SK-N-SH (cell line): Measurements from ENCODE around the gene RNF13. TPM values are rescaled to one million over a fixed set of nuclear protein-coding genes. Genes with fewer than 3 reads are reported as not detected.

Experiments used
- CTCF ChIA-PET: fragments of 300-600, 350-600 bp; formaldehyde crosslinking; extraction: SDS; loops from one replicate; lab custom pipeline; 2021; lab: Yijun Ruan, JAX
- POLR2A ChIA-PET: fragments of 350-600 bp; sonication (Branson Sonifier 250); formaldehyde crosslinking; extraction: SDS; loops from one replicate; lab custom pipeline; 2020; ENCODE audit warnings: antibody characterized with exemption, inconsistent platforms; lab: Yijun Ruan, JAX
- DNase-seq: peaks from one replicate; pipeline ENCODE4 v3.0.0; 2012
- H2AFZ ChIP-seq: fragments of 200-600 bp; sonication (generic); 2 replicates; pipeline ENCODE4 v1.8.1; 2016; ENCODE audit warnings: antibody characterized with exemption, mild to moderate bottlenecking, low read depth
- H3F3A ChIP-seq: fragments of 200-600 bp; sonication (generic); replicated peaks from 2 replicates; pipeline ENCODE3; 2016; ENCODE audit warnings: antibody characterized with exemption, mild to moderate bottlenecking; ENCODE audit not compliant: insufficient read depth
- H3K27ac ChIP-seq, 2 experiments: fragments of 200-500 bp in 1 of 2; fragments of 200-600 bp in 1 of 2; sonication (Bioruptor generic) in 1 of 2; sonication (generic), shearing (Covaris generic) in 1 of 2; 2 replicates each; pipeline versions ENCODE4 v1.5.1 to v1.6.1; 2014 to 2016; ENCODE audit warnings: low read depth in 2 of 2, inconsistent platforms in 1 of 2, low read length in 1 of 2, mild to moderate bottlenecking in 1 of 2, mixed read lengths in 1 of 2
- H3K27me3 ChIP-seq: fragments of 200-600 bp; sonication (generic), shearing (Covaris generic); 2 replicates; pipeline ENCODE4 v1.6.1; 2016; ENCODE audit warnings: mixed run types; ENCODE audit not compliant: insufficient read depth
- H3K36me3 ChIP-seq, 2 experiments: fragments of 200-500 bp in 1 of 2; fragments of 200-600 bp in 1 of 2; sonication (Bioruptor generic) in 1 of 2; sonication (generic) in 1 of 2; replicated peaks in 1 of 2; 2 replicates each; pipeline versions ENCODE3 to v1.5.1; 2014 to 2016; ENCODE audit warnings: low read length in 1 of 2, mild to moderate bottlenecking in 1 of 2; ENCODE audit not compliant: insufficient read depth in 2 of 2, control insufficient read depth in 1 of 2
- H3K4me1 ChIP-seq, 2 experiments: fragments of 200-500 bp in 1 of 2; fragments of 200-600 bp in 1 of 2; sonication (Bioruptor generic) in 1 of 2; sonication (generic), shearing (Covaris generic) in 1 of 2; 2 replicates each; pipeline versions ENCODE4 v1.5.1 to v1.6.1; 2014 to 2016; ENCODE audit warnings: low read depth in 1 of 2, low read length in 1 of 2, mixed run types in 1 of 2; ENCODE audit not compliant: insufficient read depth in 2 of 2, control insufficient read depth in 1 of 2
- H3K4me2 ChIP-seq: fragments of 200-600 bp; sonication (generic), shearing (Covaris generic); 2 replicates; pipeline ENCODE4 v1.6.1; 2017; ENCODE audit warnings: mixed run types
- H3K4me3 ChIP-seq, 2 experiments: fragments of 200-500 bp in 1 of 2; fragments of 200-600 bp in 1 of 2; sonication (Bioruptor generic) in 1 of 2; sonication (generic), shearing (Covaris generic) in 1 of 2; 2 replicates each; pipeline versions ENCODE4 v1.5.1 to v1.8.1; 2014 to 2016; ENCODE audit warnings: low read depth in 2 of 2, inconsistent platforms in 1 of 2, low read length in 1 of 2, mild to moderate bottlenecking in 1 of 2, mixed read lengths in 1 of 2, moderate library complexity in 1 of 2
- H3K79me2 ChIP-seq: fragments of 200-600 bp; sonication (generic); 2 replicates; pipeline ENCODE4 v1.8.1; 2017; ENCODE audit warnings: mild to moderate bottlenecking; ENCODE audit not compliant: insufficient read depth
- H3K9ac ChIP-seq: fragments of 200-600 bp; sonication (generic); 2 replicates; pipeline ENCODE4 v1.6.1; 2017; ENCODE audit warnings: mixed run types
- H3K9me2 ChIP-seq: fragments of 200-600 bp; sonication (generic); 2 replicates; pipeline ENCODE4 v1.6.1; 2017; ENCODE audit warnings: mixed run types
- H3K9me3 ChIP-seq: fragments of 200-600 bp; sonication (generic); 2 replicates; pipeline ENCODE4 v1.6.1; 2017; ENCODE audit warnings: mixed run types, mild to moderate bottlenecking, moderate library complexity
- H4K20me1 ChIP-seq: fragments of 200-600 bp; sonication (generic); 2 replicates; pipeline ENCODE4 v1.6.1; 2017; ENCODE audit warnings: mild to moderate bottlenecking, mixed run types; ENCODE audit not compliant: insufficient read depth
- CHD2 ChIP-seq: fragments of 150-350 bp; IDR thresholded peaks from 2 replicates; pipeline ENCODE4 v1.6.1; 2018; ENCODE audit warnings: low read length; ENCODE audit not compliant: partially characterized antibody
- EZH2phosphoT487 ChIP-seq: fragments of 200-600 bp; sonication (generic); IDR thresholded peaks from 2 replicates; pipeline ENCODE4 v1.6.1; 2017; ENCODE audit warnings: low read depth, mixed run types, mild to moderate bottlenecking, antibody characterized with exemption, moderate library complexity, borderline replicate concordance
- JUND ChIP-seq: IDR thresholded peaks from 2 replicates; pipeline ENCODE4 v1.4.0; 2012
- MXI1 ChIP-seq: IDR thresholded peaks from 2 replicates; pipeline ENCODE4 v1.6.1; 2012; ENCODE audit warnings: mild to moderate bottlenecking, low read depth, low read length, improper control_type of control experiment
- NFIC ChIP-seq: IDR thresholded peaks from 2 replicates; pipeline ENCODE4 v1.4.0; 2012; ENCODE audit warnings: borderline replicate concordance
- NRF1 ChIP-seq: IDR thresholded peaks from 2 replicates; pipeline ENCODE4 v1.6.1; 2012; ENCODE audit warnings: low read depth, mild to moderate bottlenecking, low read length
- RCOR1 ChIP-seq: fragments of 150-350 bp; IDR thresholded peaks from 2 replicates; pipeline ENCODE4 v1.6.1; 2017; ENCODE audit warnings: antibody characterized with exemption, low read length
- SIN3A ChIP-seq: IDR thresholded peaks from 2 replicates; pipeline ENCODE4 v1.6.1; 2012; ENCODE audit warnings: low read depth, mild to moderate bottlenecking, low read length, moderate library complexity, borderline replicate concordance
- TAF1 ChIP-seq: IDR thresholded peaks from 2 replicates; pipeline ENCODE4 v1.6.1; 2012; ENCODE audit warnings: low read depth, mild to moderate bottlenecking, low read length, moderate library complexity, borderline replicate concordance
- polyA plus RNA-seq, 3 experiments: library from polyadenylated mRNA; depleted of rRNA; stranded (reverse); fragments of >200 nt; gene quantifications; 2 replicates each; pipeline ENCODE4 v1.2.3, GENCODE V29; 2012
- TF ChIP-seq, protein P1 (sequence below): IDR thresholded peaks from 2 replicates; pipeline ENCODE4 v1.4.0; 2012; ENCODE audit warnings: low read depth, borderline replicate concordance
- TF ChIP-seq, protein P2 (sequence below): IDR thresholded peaks from 2 replicates; pipeline ENCODE4 v1.6.1; 2012; ENCODE audit warnings: mild to moderate bottlenecking, low read depth, low read length, moderate library complexity
- TF ChIP-seq, protein P3 (sequence below): IDR thresholded peaks from 2 replicates; pipeline ENCODE4; 2012

Gene RNF13
- polyA plus RNA-seq, 1 of the 3 experiments (the other 2 are of a cell fraction) = 14.9 TPM

DNA sequence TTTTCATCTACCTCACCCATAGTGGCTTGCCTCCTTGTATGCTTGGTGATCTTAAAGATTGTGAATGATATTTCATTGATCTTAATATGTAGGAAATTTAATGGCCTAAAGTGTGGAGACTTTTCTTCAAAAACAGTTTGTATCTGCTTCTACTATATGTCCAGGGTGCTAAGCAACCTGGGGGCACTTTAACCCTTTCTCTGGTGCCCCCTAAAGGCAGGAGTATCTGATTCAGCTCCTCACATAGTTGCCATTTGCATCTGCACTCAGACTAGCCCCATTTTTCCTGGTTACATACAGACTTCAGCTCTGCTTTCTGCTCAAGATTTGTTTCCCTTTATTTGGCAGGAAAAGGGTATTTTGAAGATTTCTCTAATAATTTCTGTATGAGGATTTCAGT lies 162.9 kb downstream of the RNF13 start:
- no peak overlapping the region for H3K4me2 ChIP-seq
- H3F3A ChIP-seq = peaks cover 26% of the 10 kb centered on the region
- H3K4me3 ChIP-seq = no peak overlapping the region
- H3K9me3 ChIP-seq = peaks cover 5% of the 10 kb centered on the region; the same call in 1 of the 2 replicates
- H2AFZ ChIP-seq = no peak overlapping the region
- TF ChIP-seq, protein P1, sequence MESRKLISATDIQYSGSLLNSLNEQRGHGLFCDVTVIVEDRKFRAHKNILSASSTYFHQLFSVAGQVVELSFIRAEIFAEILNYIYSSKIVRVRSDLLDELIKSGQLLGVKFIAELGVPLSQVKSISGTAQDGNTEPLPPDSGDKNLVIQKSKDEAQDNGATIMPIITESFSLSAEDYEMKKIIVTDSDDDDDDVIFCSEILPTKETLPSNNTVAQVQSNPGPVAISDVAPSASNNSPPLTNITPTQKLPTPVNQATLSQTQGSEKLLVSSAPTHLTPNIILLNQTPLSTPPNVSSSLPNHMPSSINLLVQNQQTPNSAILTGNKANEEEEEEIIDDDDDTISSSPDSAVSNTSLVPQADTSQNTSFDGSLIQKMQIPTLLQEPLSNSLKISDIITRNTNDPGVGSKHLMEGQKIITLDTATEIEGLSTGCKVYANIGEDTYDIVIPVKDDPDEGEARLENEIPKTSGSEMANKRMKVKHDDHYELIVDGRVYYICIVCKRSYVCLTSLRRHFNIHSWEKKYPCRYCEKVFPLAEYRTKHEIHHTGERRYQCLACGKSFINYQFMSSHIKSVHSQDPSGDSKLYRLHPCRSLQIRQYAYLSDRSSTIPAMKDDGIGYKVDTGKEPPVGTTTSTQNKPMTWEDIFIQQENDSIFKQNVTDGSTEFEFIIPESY = no peak
- TF ChIP-seq EZH2phosphoT487 (no peak), SIN3A (no peak), NFIC (no peak), NRF1 (no peak), RCOR1 (no peak), JUND (no peak), TAF1 (no peak), MXI1 (no peak), CHD2 (no peak)
- TF ChIP-seq, protein P2, sequence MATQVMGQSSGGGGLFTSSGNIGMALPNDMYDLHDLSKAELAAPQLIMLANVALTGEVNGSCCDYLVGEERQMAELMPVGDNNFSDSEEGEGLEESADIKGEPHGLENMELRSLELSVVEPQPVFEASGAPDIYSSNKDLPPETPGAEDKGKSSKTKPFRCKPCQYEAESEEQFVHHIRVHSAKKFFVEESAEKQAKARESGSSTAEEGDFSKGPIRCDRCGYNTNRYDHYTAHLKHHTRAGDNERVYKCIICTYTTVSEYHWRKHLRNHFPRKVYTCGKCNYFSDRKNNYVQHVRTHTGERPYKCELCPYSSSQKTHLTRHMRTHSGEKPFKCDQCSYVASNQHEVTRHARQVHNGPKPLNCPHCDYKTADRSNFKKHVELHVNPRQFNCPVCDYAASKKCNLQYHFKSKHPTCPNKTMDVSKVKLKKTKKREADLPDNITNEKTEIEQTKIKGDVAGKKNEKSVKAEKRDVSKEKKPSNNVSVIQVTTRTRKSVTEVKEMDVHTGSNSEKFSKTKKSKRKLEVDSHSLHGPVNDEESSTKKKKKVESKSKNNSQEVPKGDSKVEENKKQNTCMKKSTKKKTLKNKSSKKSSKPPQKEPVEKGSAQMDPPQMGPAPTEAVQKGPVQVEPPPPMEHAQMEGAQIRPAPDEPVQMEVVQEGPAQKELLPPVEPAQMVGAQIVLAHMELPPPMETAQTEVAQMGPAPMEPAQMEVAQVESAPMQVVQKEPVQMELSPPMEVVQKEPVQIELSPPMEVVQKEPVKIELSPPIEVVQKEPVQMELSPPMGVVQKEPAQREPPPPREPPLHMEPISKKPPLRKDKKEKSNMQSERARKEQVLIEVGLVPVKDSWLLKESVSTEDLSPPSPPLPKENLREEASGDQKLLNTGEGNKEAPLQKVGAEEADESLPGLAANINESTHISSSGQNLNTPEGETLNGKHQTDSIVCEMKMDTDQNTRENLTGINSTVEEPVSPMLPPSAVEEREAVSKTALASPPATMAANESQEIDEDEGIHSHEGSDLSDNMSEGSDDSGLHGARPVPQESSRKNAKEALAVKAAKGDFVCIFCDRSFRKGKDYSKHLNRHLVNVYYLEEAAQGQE = no peak
- TF ChIP-seq, protein P3, sequence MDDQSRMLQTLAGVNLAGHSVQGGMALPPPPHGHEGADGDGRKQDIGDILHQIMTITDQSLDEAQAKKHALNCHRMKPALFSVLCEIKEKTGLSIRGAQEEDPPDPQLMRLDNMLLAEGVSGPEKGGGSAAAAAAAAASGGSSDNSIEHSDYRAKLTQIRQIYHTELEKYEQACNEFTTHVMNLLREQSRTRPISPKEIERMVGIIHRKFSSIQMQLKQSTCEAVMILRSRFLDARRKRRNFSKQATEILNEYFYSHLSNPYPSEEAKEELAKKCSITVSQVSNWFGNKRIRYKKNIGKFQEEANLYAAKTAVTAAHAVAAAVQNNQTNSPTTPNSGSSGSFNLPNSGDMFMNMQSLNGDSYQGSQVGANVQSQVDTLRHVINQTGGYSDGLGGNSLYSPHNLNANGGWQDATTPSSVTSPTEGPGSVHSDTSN = no peak
- no peak overlapping the region; a peak in 1 of 4 replicates for H3K27ac ChIP-seq
- H4K20me1 ChIP-seq = no peaks in the 10 kb centered on the region
- peaks cover 2 to 11% of the 10 kb centered on the region in 2 experiments for H3K36me3 ChIP-seq
- no peak for DNase-seq
- peaks cover 0 to 5% of the 10 kb centered on the region in 2 experiments; a peak in 2 of 4 replicates for H3K4me1 ChIP-seq
- CTCF ChIA-PET = no interaction called here
- H3K27me3 ChIP-seq = no peaks in the 10 kb centered on the region
- H3K79me2 ChIP-seq = peaks cover 28% of the 10 kb centered on the region
- no peaks in the 10 kb centered on the region for H3K9me2 ChIP-seq
- POLR2A ChIA-PET = no interaction called here
- no peak overlapping the region for H3K9ac ChIP-seq
